Immature natural killer cell (primary cell): Measurements from ENCODE around the gene YLPM1. TPM values are rescaled to one million over a fixed set of nuclear protein-coding genes. Genes with fewer than 3 reads are reported as not detected.
"Not testable (repeated sequence)": the region's sequence is repeated elsewhere in the genome, so short reads cannot be mapped to it uniquely, and the experiment has no call there.

ENCODE experiments used
- DNase-seq, 3 donors: peaks; one replicate each; pipeline ENCODE4 v3.0.0; 2022; ENCODE audit warnings: mixed read lengths in 1 of 3
- H3K27ac Mint-ChIP-seq, 6 donors: one replicate each; pipeline ENCODE4 v1.8.0; 2020; ENCODE audit warnings: mixed read lengths in 6 of 6, mild to moderate bottlenecking in 5 of 6, inconsistent platforms in 4 of 6, moderate library complexity in 3 of 6
- H3K27me3 Mint-ChIP-seq, 3 donors: one replicate each; pipeline ENCODE4 v1.8.0; 2020 to 2021; ENCODE audit warnings: low read depth in 3 of 3, mild to moderate bottlenecking in 3 of 3, mixed read lengths in 3 of 3, moderate library complexity in 3 of 3, inconsistent platforms in 1 of 3
- H3K36me3 Mint-ChIP-seq, 3 donors: one replicate each; pipeline ENCODE4 v1.8.0; 2020; ENCODE audit warnings: mixed read lengths in 3 of 3, inconsistent platforms in 2 of 3, mild to moderate bottlenecking in 2 of 3
- H3K4me1 Mint-ChIP-seq, 2 donors: one replicate each; pipeline ENCODE4 v1.8.0; 2020; ENCODE audit warnings: inconsistent platforms in 2 of 2, mild to moderate bottlenecking in 2 of 2, mixed read lengths in 2 of 2, moderate library complexity in 1 of 2
- H3K4me3 Mint-ChIP-seq, 5 donors: one replicate each; pipeline ENCODE4 v1.8.0; 2020; ENCODE audit warnings: mild to moderate bottlenecking in 5 of 5, mixed read lengths in 5 of 5, inconsistent platforms in 3 of 5, moderate library complexity in 3 of 5
- H3K9me3 Mint-ChIP-seq, 6 donors: one replicate each; pipeline ENCODE4 v1.8.0; 2020; ENCODE audit warnings: mild to moderate bottlenecking in 6 of 6, mixed read lengths in 6 of 6, inconsistent platforms in 4 of 6, moderate library complexity in 3 of 6
- polyA plus RNA-seq, 3 donors: library from polyadenylated mRNA; unstranded; fragments of 300-500 nt; fragmentation: Illumina TruSeq; gene quantifications; one replicate each; pipeline ENCODE4 v1.2.3, GENCODE V29; 2021

The YLPM1 gene
- polyA plus RNA-seq, 3 donors from 2014 or later = 3.8 to 17.2 (median 4.8) TPM

GRCh38 chr14:74756326-74756725, 6.8 kb upstream of the YLPM1 start:
- Mint-ChIP-seq H3K4me3 (no peak overlapping the region), H3K27me3 (peaks cover 1 to 6% (median 3%) of the 10 kb centered on the region in 3 donors), H3K27ac (no peak overlapping the region), H3K4me1 (no peaks in the 10 kb centered on the region), H3K36me3 (peaks cover 3 to 12% (median 4%) of the 10 kb centered on the region in 3 donors), H3K9me3 (peaks cover 4 to 22% (median 13%) of the 10 kb centered on the region in 6 donors)
- DNase-seq = no peak

GRCh38 chr14:74758505-74758904, 4.6 kb upstream of the YLPM1 start:
- not testable (repeated sequence) for H3K27ac Mint-ChIP-seq, H3K4me1 Mint-ChIP-seq, H3K9me3 Mint-ChIP-seq, H3K36me3 Mint-ChIP-seq, DNase-seq, H3K4me3 Mint-ChIP-seq, H3K27me3 Mint-ChIP-seq

GRCh38 chr14:74763803-74764531, 851 bp downstream of the YLPM1 start:
- Mint-ChIP-seq H3K4me1 (peaks cover 57 to 59% of the 10 kb centered on the region in 2 donors), H3K36me3 (peaks cover 0 to 4% (median 4%) of the 10 kb centered on the region in 3 donors), H3K27me3 (peaks cover 0 to 2% (median 2%) of the 10 kb centered on the region in 3 donors), H3K27ac (peak overlapping the region; percentile 85 to 98 (median 94)), H3K9me3 (no peaks in the 10 kb centered on the region), H3K4me3 (peak overlapping the region; percentile 79 to 92 (median 85))
- peak in 1 of 3 donors; percentile 1 for DNase-seq

- peaks cover 60 to 63% of the 10 kb centered on the region in 2 donors for H3K4me1 Mint-ChIP-seq
- peaks cover 0 to 4% (median 4%) of the 10 kb centered on the region in 3 donors for H3K36me3 Mint-ChIP-seq
- peaks cover 0 to 2% (median 2%) of the 10 kb centered on the region in 3 donors for H3K27me3 Mint-ChIP-seq
- DNase-seq = no peak
- no peaks in the 10 kb centered on the region for H3K9me3 Mint-ChIP-seq
- peak overlapping the region; percentile 53 to 95 (median 74) for H3K27ac Mint-ChIP-seq
- peak overlapping the region; percentile 79 to 92 (median 85) for H3K4me3 Mint-ChIP-seq
Observed at GRCh38 chr14:74765721-74766120, 2.6 kb downstream of the YLPM1 start.

- H3K27ac Mint-ChIP-seq = peak overlapping the region in 2 of 6 donors; percentile 5 to 52
Observed at GRCh38 chr14:74771399-74771798, 8.3 kb downstream of the YLPM1 start.

GRCh38 chr14:74784634-74785033, 21.5 kb downstream of the YLPM1 start:
- peaks cover 11 to 46% (median 33%) of the 10 kb centered on the region in 3 donors for H3K36me3 Mint-ChIP-seq
- DNase-seq = no peak
- H3K27ac Mint-ChIP-seq = peak overlapping the region in 4 of 6 donors; percentile 1 to 58 (median 36)
- H3K9me3 Mint-ChIP-seq = no peaks in the 10 kb centered on the region
- H3K27me3 Mint-ChIP-seq = peaks cover 0 to 2% (median 0%) of the 10 kb centered on the region in 3 donors
- peaks cover 8 to 24% of the 10 kb centered on the region in 2 donors for H3K4me1 Mint-ChIP-seq
- H3K4me3 Mint-ChIP-seq = no peak overlapping the region

More at GRCh38 chr14:74771399-74771798, 8.3 kb downstream of the YLPM1 start:
- Mint-ChIP-seq H3K36me3 (peaks cover 0 to 6% (median 4%) of the 10 kb centered on the region in 3 donors), H3K27me3 (peaks cover 0 to 2% (median 2%) of the 10 kb centered on the region in 3 donors), H3K4me1 (peaks cover 43 to 61% of the 10 kb centered on the region in 2 donors), H3K9me3 (no peaks in the 10 kb centered on the region), H3K4me3 (no peak overlapping the region)
- no peak for DNase-seq

- H3K27ac Mint-ChIP-seq = peak overlapping the region in 4 of 6 donors; percentile 43 to 79 (median 58)
- peaks cover 8 to 24% of the 10 kb centered on the region in 2 donors for H3K4me1 Mint-ChIP-seq
- H3K9me3 Mint-ChIP-seq = no peaks in the 10 kb centered on the region
- H3K4me3 Mint-ChIP-seq = no peak overlapping the region
- no peak for DNase-seq
- peaks cover 11 to 46% (median 33%) of the 10 kb centered on the region in 3 donors for H3K36me3 Mint-ChIP-seq
- H3K27me3 Mint-ChIP-seq = peaks cover 0 to 2% (median 0%) of the 10 kb centered on the region in 3 donors
Observed at GRCh38 chr14:74785056-74785613, 22.0 kb downstream of the YLPM1 start.

GRCh38 chr14:74786796-74787315, 23.7 kb downstream of the YLPM1 start:
- H3K9me3 Mint-ChIP-seq = no peaks in the 10 kb centered on the region
- H3K4me1 Mint-ChIP-seq = peaks cover 13 to 32% of the 10 kb centered on the region in 2 donors
- peak overlapping the region in 3 of 6 donors; percentile 18 to 36 (median 21) for H3K27ac Mint-ChIP-seq
- no peaks in the 10 kb centered on the region for H3K27me3 Mint-ChIP-seq
- H3K36me3 Mint-ChIP-seq = peaks cover 5 to 34% (median 22%) of the 10 kb centered on the region in 3 donors
- no peak for DNase-seq
- H3K4me3 Mint-ChIP-seq = no peak overlapping the region

- peak overlapping the region; percentile 59 to 81 (median 79) for H3K4me3 Mint-ChIP-seq
- DNase-seq = peak; percentile 10 to 27 (median 15)
- peaks cover 37% of the 10 kb centered on the region in 2 donors for H3K4me1 Mint-ChIP-seq
- H3K27ac Mint-ChIP-seq = peak overlapping the region; percentile 42 to 90 (median 82)
- H3K27me3 Mint-ChIP-seq = no peaks in the 10 kb centered on the region
- no peaks in the 10 kb centered on the region for H3K9me3 Mint-ChIP-seq
- peaks cover 8 to 12% (median 8%) of the 10 kb centered on the region in 3 donors for H3K36me3 Mint-ChIP-seq
Observed at GRCh38 chr14:74792249-74793039, 29.3 kb downstream of the YLPM1 start.

GRCh38 chr14:74793506-74794155, 30.5 kb downstream of the YLPM1 start:
- peak overlapping the region; percentile 59 to 81 (median 79) for H3K4me3 Mint-ChIP-seq
- H3K27me3 Mint-ChIP-seq = peaks cover 0 to 2% (median 0%) of the 10 kb centered on the region in 3 donors
- peaks cover 35 to 37% of the 10 kb centered on the region in 2 donors for H3K4me1 Mint-ChIP-seq
- H3K36me3 Mint-ChIP-seq = peaks cover 14 to 16% (median 15%) of the 10 kb centered on the region in 3 donors
- H3K9me3 Mint-ChIP-seq = no peaks in the 10 kb centered on the region
- H3K27ac Mint-ChIP-seq = peak overlapping the region; percentile 42 to 90 (median 82)
- no peak for DNase-seq

GRCh38 chr14:74794947-74795346, 31.8 kb downstream of the YLPM1 start:
- Mint-ChIP-seq H3K27me3 (peaks cover 0 to 2% (median 0%) of the 10 kb centered on the region in 3 donors), H3K36me3 (peaks cover 18 to 21% (median 19%) of the 10 kb centered on the region in 3 donors), H3K9me3 (no peaks in the 10 kb centered on the region), H3K27ac (peak overlapping the region in 1 of 6 donors; percentile 47), H3K4me3 (no peak overlapping the region), H3K4me1 (peaks cover 40 to 41% of the 10 kb centered on the region in 2 donors)
- DNase-seq = no peak

GRCh38 chr14:74799765-74800164, 36.6 kb downstream of the YLPM1 start:
- DNase-seq = no peak
- Mint-ChIP-seq H3K36me3 (peaks cover 20 to 31% (median 30%) of the 10 kb centered on the region in 3 donors), H3K4me1 (peaks cover 9 to 10% of the 10 kb centered on the region in 2 donors), H3K27ac (no peak overlapping the region), H3K27me3 (peaks cover 0 to 2% (median 0%) of the 10 kb centered on the region in 3 donors), H3K9me3 (no peaks in the 10 kb centered on the region), H3K4me3 (no peak overlapping the region)

- peaks cover 8 to 10% of the 10 kb centered on the region in 2 donors for H3K4me1 Mint-ChIP-seq
- peaks cover 0 to 2% (median 0%) of the 10 kb centered on the region in 3 donors for H3K27me3 Mint-ChIP-seq
- H3K4me3 Mint-ChIP-seq = no peak overlapping the region
- peaks cover 20 to 31% (median 30%) of the 10 kb centered on the region in 3 donors for H3K36me3 Mint-ChIP-seq
- DNase-seq = no peak
- no peak overlapping the region for H3K27ac Mint-ChIP-seq
- H3K9me3 Mint-ChIP-seq = no peaks in the 10 kb centered on the region
Observed at GRCh38 chr14:74800780-74801179, 37.7 kb downstream of the YLPM1 start.
